CD4-positive, alpha-beta T cell treated with Interferon gamma for 1 hour (primary cell): ENCODE data around the gene EMILIN1.
A peak's percentile ranks its signal among the peaks of the same experiment; 100 is the strongest.
"Not testable (repeated sequence)": the region's sequence is repeated elsewhere in the genome, so short reads cannot be mapped to it uniquely, and the experiment has no call there.

Source experiments
- DNase-seq: peaks from one replicate; pipeline ENCODE4 v3.0.0-alpha.2; 2020

The EMILIN1 gene

GRCh38 chr2:27095745-27096651 is 17.6 kb downstream of the EMILIN1 start:
- DNase-seq: peak; percentile 51

- no peak for DNase-seq
These were observed 18.4 kb downstream of the EMILIN1 start for GRCh38 chr2:27096748-27097297.

- DNase-seq: no peak
These were observed 18.9 kb downstream of the EMILIN1 start for GRCh38 chr2:27097341-27097740.

GRCh38 chr2:27099334-27099955 is 21.0 kb downstream of the EMILIN1 start:
- no peak for DNase-seq

- no peak for DNase-seq
These were observed 21.6 kb downstream of the EMILIN1 start for GRCh38 chr2:27100036-27100435.

- DNase-seq: no peak
These were observed 23.9 kb downstream of the EMILIN1 start for GRCh38 chr2:27102329-27102728.

- DNase-seq: no peak
These were observed 27.6 kb downstream of the EMILIN1 start for GRCh38 chr2:27105981-27106380.

- DNase-seq: no peak
These were observed 29.8 kb downstream of the EMILIN1 start for GRCh38 chr2:27108221-27108620.

GRCh38 chr2:27109083-27109482 is 30.7 kb downstream of the EMILIN1 start:
- DNase-seq: no peak

- DNase-seq: not testable (repeated sequence)
These were observed 32.4 kb downstream of the EMILIN1 start for GRCh38 chr2:27110603-27111352.

GRCh38 chr2:27111392-27112078 is 33.1 kb downstream of the EMILIN1 start:
- not testable (repeated sequence) for DNase-seq

GRCh38 chr2:27115519-27115918 is 37.1 kb downstream of the EMILIN1 start:
- DNase-seq: no peak

- no peak for DNase-seq
These were observed 39.6 kb downstream of the EMILIN1 start for GRCh38 chr2:27117995-27118524.

GRCh38 chr2:27118525-27119329 is 40.3 kb downstream of the EMILIN1 start, which contains the start of gene CGREF1:
CGREF1 (minus strand) TSS chr2:27119128; CDS start chr2:27104366, 14,762 bp downstream.
- DNase-seq: no peak

GRCh38 chr2:27119330-27119670 is 40.9 kb downstream of the EMILIN1 start:
- not testable (repeated sequence) for DNase-seq

- DNase-seq: no peak
These were observed 43.5 kb downstream of the EMILIN1 start for GRCh38 chr2:27121906-27122305.

GRCh38 chr2:27122791-27123190 is 44.4 kb downstream of the EMILIN1 start:
- no peak for DNase-seq

GRCh38 chr2:27123302-27124150 is 45.1 kb downstream of the EMILIN1 start, which contains the start of gene ABHD1:
ABHD1 (plus strand) TSS chr2:27123815; CDS start chr2:27123949, 134 bp downstream.
- DNase-seq: peak; percentile 74

- DNase-seq: no peak
These were observed 46.7 kb downstream of the EMILIN1 start for GRCh38 chr2:27125104-27125503.

GRCh38 chr2:27126252-27126710 is 47.9 kb downstream of the EMILIN1 start:
- DNase-seq: no peak
